ENCODE measurements around the gene KRTAP10-12.
A peak's percentile ranks its signal among the peaks of the same experiment; 100 is the strongest.

KRTAP10-12 gene

DNA sequence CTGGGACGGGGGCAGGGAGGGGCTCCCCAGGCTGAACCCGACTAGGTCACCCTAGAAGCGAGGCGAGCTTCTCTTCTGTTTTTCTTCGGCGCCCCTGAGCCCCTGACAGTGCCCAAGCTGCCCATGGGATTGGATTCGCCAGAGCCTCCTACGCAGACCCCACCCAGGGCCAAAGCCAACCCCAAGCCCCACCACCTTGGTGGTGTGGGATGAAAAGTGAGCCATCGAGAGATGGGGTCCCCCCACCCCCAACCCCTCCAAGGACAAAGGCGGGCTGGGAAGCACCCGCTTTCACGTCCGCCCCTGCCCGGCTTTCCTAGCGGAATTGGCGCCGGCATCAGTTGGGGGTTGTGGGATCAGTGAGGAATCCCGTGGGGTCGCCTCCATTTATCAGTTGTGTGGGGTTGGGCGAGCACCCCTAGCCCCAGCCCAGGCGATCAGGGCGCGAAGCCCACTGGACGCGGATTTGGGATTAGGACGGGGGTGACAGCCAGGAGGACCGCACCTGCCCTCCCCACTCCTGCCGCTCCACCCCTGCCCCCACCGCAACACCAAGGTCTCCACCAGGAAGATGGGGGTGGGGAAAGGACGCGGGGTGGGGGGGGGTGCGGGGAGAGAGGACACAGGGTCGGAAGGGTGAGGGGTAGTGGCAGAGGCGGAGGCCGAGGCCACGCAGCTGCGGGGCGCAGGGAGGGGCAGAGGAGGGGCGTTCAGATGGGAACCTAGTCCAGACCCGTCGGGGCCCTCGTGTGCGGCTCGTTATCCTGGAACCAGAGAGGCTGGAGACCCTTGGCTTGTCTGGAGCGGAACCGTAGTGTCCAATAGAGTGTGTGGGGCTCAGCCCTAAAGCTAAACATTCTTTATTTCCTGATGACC is 10.0 kb downstream of the KRTAP10-12 start:
- TF ChIP-seq, protein P1, sequence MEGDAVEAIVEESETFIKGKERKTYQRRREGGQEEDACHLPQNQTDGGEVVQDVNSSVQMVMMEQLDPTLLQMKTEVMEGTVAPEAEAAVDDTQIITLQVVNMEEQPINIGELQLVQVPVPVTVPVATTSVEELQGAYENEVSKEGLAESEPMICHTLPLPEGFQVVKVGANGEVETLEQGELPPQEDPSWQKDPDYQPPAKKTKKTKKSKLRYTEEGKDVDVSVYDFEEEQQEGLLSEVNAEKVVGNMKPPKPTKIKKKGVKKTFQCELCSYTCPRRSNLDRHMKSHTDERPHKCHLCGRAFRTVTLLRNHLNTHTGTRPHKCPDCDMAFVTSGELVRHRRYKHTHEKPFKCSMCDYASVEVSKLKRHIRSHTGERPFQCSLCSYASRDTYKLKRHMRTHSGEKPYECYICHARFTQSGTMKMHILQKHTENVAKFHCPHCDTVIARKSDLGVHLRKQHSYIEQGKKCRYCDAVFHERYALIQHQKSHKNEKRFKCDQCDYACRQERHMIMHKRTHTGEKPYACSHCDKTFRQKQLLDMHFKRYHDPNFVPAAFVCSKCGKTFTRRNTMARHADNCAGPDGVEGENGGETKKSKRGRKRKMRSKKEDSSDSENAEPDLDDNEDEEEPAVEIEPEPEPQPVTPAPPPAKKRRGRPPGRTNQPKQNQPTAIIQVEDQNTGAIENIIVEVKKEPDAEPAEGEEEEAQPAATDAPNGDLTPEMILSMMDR (IDR thresholded peaks at IDR 0.05), result no peak
- H3K4me3 ChIP-seq, result no peak overlapping the region
- DNase-seq (ENCODE audit: low spot score), result peak; percentile 61

DNA sequence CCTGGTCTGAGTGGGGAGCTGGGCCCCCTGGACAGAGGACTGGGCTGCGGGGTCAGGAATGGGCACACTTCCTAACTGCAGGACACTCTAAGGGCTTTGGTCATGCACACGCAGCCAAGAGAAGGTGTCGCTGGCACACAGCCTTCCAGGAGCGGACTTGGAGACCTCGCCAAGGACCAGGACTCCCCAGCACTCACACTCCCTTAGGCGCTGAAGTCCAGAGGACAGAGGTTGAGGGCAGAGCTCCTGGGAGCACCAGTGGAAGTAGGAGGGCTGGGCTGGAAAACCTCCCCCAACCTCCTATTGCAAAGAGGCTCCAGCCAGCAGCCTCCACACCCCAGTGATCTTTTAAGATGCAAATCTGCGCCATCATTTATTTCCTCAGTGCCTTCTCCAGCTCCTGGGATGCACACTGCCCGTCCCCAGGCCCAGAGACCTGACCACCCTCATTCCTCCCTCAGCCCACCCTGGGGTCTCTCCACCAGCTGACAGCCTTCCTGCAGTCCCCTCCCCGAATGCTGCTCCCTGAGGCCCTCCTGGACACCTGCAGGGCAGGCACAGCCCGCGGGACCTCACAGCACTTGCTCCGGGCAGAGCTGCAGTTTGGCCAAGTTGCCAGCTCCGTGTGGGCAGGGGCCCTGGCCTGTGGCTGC is 11.4 kb downstream of the KRTAP10-12 start:
- H3K27ac ChIP-seq, result no peak overlapping the region
- DNase-seq (ENCODE audit: low spot score), result peak; percentile 47

More for the DNA sequence above, 10.0 kb downstream of the KRTAP10-12 start:
- no peak overlapping the region for H3K27ac ChIP-seq

DNA sequence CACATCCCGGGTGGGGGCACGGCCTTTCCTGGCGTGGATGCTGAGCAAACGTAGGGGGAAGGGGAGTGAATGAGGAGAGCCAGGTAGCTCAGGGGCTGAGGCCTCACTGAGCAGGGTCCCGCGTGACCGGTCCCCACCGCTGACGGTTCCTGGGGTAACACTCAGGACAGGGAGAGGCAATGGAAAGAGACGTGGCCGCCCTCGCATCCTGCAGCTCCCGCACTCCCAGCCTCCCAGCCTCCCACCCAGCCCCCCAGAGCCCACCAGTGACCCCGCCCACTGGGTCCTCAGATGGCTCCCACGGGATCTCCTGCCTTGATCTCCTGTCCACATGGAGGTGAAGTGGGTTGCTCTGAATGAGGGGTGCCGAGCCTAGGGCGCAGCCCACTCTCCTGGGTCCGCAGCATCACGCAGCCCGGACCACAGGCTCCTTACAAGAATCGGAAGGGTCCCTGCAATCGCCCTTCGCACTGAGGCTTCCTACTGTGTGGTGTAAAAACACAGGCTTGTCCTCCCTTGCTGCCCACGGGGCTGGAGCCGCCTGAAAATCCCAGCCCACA is 12.0 kb downstream of the KRTAP10-12 start:
- H3K27ac ChIP-seq, result no peak overlapping the region
- peak; percentile 46 for DNase-seq (ENCODE audit: low spot score)
- no peak overlapping the region for H3K4me3 ChIP-seq
- TF ChIP-seq, protein P1 (IDR thresholded peaks at IDR 0.05), result no peak

More for the DNA sequence above, 11.4 kb downstream of the KRTAP10-12 start:
- H3K4me3 ChIP-seq, result no peak overlapping the region
- TF ChIP-seq, protein P1 (IDR thresholded peaks at IDR 0.05), result no peak

DNA sequence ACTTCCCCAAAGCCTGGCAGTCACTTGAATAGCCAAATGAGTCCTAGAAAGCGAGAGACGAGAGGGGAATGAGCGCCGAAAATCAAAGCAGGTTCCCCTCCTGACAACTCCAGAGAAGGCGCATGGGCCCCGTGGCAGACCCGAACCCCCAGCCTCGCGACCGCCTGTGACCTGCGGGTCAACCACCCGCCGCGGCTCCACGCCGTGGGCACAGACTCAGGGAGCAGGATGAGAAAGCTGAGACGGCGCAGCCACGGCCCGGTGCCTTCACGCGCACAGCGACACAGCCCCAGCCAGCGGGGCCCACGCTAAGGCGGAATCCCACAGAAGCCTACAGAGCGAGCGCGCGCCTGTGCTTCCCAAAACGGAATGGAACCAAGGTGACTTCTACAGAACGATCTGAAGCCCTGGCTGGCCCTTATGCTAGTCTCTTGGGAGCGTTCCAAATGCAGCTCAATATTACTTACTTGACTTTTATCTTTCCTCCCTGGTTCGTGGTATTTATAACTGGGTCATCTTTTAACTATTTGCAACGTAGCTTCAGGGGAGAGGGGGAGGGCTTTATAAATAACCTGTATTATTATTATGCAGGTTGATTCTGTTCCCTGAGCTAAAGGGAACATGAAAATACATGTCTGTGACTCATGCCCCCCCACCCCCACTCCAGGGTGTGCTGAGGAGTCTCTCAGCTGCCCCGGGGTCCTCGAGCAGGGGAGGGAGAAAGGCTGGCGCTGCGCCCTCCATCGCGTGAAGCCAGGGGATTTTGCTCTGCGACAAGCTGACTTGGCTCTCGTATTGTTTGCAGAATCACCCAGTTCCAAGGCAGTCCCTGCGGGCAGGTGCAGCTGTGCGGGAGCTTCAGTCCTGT is 12.7 kb downstream of the KRTAP10-12 start:
- TF ChIP-seq, protein P1 (IDR thresholded peaks at IDR 0.05), result no peak
- peak overlapping the region; percentile 22 for H3K4me3 ChIP-seq
- peak; percentile 52 for DNase-seq (ENCODE audit: low spot score)
- H3K27ac ChIP-seq, result no peak overlapping the region

DNA sequence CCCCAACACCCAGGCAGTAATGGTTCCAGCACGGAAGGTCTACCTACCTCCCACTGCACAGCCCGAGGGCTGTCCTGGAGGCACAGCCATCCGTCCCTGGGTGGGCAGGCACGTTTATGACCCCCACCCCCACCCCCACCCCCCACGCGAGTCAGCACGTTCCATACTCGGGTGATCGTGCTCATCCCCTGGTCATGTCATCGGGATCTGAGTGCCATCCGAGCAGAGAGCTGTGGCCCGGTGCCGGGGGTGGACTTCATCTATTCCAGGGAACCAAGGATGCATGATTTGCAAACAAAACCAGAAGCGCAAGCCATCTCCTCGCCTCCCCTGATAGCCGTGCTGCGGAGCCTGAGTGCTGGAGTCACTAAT is 13.3 kb downstream of the KRTAP10-12 start:
- no peak overlapping the region for H3K4me3 ChIP-seq
- no peak overlapping the region for H3K27ac ChIP-seq
- TF ChIP-seq, protein P1 (IDR thresholded peaks at IDR 0.05), result no peak
- DNase-seq (ENCODE audit: low spot score), result peak; percentile 68

DNA sequence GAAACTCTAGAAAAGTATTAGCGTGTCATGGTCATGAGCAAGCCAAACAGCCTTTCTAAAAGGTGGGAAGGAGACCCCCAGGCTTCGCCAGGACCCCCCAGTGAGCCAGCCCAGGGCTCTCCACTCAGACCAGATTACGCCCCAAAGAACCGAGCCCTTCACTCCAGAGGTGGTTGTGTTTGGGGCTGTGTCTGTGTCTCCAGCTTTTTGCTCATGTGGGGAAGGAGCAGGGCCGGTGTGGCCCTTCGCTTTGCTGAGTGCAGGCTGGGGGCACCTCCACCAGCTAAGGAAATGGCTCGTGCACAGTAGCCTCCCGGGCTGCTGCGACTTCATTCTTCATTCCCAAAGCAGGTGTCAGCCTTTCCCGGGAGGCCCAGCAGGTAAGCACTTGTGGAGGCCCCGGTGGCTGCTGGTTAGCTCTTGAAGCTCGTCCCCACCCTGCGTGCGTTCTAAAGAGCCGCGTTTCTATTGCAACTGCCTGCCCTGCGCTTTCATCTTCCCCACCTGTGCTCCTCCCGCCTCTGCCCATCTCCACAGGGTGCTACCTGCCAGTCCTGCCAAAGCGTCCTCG is 13.9 kb downstream of the KRTAP10-12 start:
- TF ChIP-seq, protein P1 (IDR thresholded peaks at IDR 0.05), result no peak
- Histone ChIP-seq H3K4me3 (no peak overlapping the region), H3K27ac (no peak overlapping the region)
- peak; percentile 56 for DNase-seq (ENCODE audit: low spot score)
